Stomach (tissue), 4 donors: ENCODE measurements around the gene EFCAB12.

Experiments
- CTCF ChIP-seq, 7 experiments: fragments of 450-650 bp in 4 of 7; fragments of 200-600 bp in 3 of 7; sonication (generic) in 3 of 7; IDR thresholded peaks; one replicate each; pipeline ENCODE4 v1.5.1; 2016 to 2019; ENCODE audit warnings: antibody characterized with exemption in 7 of 7, control low read depth in 2 of 7, mild to moderate bottlenecking in 1 of 7
- EP300 ChIP-seq: sonication (generic); formaldehyde crosslinking; IDR thresholded peaks from one replicate; pipeline ENCODE4 v1.6.1; 2017; ENCODE audit warnings: antibody characterized with exemption

GRCh38 chr3:129416415-129416814 is 12.0 kb downstream of the EFCAB12 start:
- TF ChIP-seq EP300 (no peak), CTCF (IDR thresholded peaks at IDR 0.05) (no peak)
